HUES48 (cell line): Measurements from ENCODE around the gene TWIST1.

Experiments used
- H3K27ac ChIP-seq: one replicate; pipeline ENCODE4 v1.7.0; 2013; ENCODE audit warnings: low read depth, low read length, inconsistent platforms
- H3K27me3 ChIP-seq: 2 replicates; pipeline ENCODE4 v1.6.1; 2013; ENCODE audit warnings: mild to moderate bottlenecking, low read length; ENCODE audit not compliant: control insufficient read depth, insufficient read depth
- H3K36me3 ChIP-seq: 2 replicates; pipeline ENCODE4 v1.6.1; 2013; ENCODE audit warnings: low read length; ENCODE audit not compliant: control insufficient read depth, insufficient read depth
- H3K4me1 ChIP-seq: 2 replicates; pipeline ENCODE4 v1.6.1; 2013; ENCODE audit warnings: mild to moderate bottlenecking, low read length; ENCODE audit not compliant: control insufficient read depth, insufficient read depth
- H3K4me3 ChIP-seq: 2 replicates; pipeline ENCODE4 v1.5.1; 2013; ENCODE audit warnings: mild to moderate bottlenecking, low read depth, low read length
- H3K9ac ChIP-seq: 2 replicates; pipeline ENCODE4 v1.6.1; 2013; ENCODE audit warnings: mild to moderate bottlenecking, low read depth, low read length, moderate library complexity
- H3K9me3 ChIP-seq: 2 replicates; pipeline ENCODE4 v1.6.1; 2013; ENCODE audit warnings: low read length; ENCODE audit not compliant: control insufficient read depth, insufficient read depth

The TWIST1 gene

DNA sequence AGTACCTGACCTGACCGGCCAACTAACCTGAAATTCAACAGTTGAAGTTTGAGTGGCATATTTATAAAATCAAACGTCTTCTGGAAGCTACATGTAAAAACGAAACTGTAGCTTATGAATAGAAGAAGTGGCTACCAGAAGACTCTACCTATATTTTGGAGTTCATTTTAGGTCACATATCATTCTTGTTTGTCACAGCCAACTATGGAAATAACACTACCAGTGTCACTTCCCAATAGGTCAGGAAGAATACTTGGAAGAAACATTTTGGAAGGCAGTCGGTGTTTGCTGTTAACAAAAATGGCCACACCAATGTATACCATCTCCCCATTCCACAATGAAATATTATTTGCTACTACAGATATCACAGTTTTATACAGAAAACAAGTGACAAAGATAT is 12.6 kb downstream of the TWIST1 start:
- peaks cover 49% of the 10 kb centered on the region for H3K4me1 ChIP-seq
- no peak overlapping the region for H3K9ac ChIP-seq
- H3K27me3 ChIP-seq = peaks cover 82% of the 10 kb centered on the region
- H3K4me3 ChIP-seq = no peak overlapping the region
- no peaks in the 10 kb centered on the region for H3K36me3 ChIP-seq
- no peak overlapping the region for H3K27ac ChIP-seq
- no peaks in the 10 kb centered on the region for H3K9me3 ChIP-seq

DNA sequence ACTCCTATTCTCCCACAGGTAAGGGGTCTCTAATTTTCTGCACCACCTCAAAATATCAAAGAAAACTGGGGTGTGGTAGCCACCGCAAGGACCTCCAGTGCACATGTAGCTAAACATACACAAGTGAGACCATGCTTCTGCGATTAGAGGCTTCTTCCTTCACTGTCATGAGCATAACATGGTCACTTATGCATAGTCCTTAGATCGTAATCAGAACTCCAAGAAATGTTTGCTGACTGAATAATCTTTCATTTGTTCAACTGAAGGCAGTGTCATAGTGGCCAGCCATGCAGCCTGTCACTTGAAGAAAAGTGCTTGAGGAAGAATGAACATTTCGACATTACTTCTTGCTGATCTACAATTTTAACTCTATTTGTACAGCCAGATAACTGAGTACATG is 14.6 kb downstream of the TWIST1 start:
- Histone ChIP-seq H3K36me3 (no peaks in the 10 kb centered on the region), H3K9ac (no peak overlapping the region), H3K4me3 (no peak overlapping the region), H3K4me1 (peaks cover 40% of the 10 kb centered on the region), H3K27me3 (peaks cover 63% of the 10 kb centered on the region), H3K9me3 (no peaks in the 10 kb centered on the region), H3K27ac (no peak overlapping the region)

DNA sequence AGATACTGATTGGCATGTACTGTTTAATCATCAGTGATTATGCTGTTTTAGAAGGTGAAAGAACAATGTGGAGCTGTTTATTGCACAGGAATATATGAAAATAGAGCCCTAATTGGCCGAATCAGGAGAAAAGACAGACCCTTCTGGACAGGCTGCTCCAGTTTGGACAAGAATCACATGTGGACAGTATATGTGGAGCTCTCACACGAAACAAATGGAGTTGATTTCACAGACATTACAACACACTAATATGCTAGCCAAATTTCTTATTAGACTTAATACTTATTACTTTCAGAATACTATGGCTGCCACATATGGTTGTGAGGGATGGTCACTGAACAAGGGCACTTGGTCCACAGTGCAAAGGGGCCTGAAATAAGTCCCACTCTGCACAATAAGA is 15.5 kb downstream of the TWIST1 start:
- Histone ChIP-seq H3K36me3 (no peaks in the 10 kb centered on the region), H3K4me3 (no peak overlapping the region), H3K4me1 (peaks cover 32% of the 10 kb centered on the region), H3K27me3 (peaks cover 53% of the 10 kb centered on the region), H3K9me3 (no peaks in the 10 kb centered on the region), H3K9ac (no peak overlapping the region), H3K27ac (no peak overlapping the region)

DNA sequence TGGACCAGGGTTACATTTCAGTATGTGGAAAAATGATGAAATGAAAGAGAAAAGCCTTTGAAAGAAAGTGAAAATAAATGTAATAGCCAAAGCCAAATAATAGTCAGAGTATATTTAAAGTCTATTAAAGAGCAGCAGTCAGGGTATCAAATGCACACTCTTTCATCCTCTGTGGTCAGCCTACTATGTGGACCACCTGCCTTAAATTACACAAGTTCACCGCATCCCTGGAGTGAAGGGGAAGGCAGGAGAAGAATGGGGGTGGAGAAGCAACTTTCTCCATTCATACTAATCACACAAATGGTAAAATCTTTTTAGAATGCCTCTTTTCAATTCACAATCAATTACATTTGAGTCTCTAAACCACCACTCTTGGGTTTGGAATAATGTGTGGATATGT is 16.0 kb downstream of the TWIST1 start:
- peaks cover 28% of the 10 kb centered on the region for H3K4me1 ChIP-seq

DNA sequence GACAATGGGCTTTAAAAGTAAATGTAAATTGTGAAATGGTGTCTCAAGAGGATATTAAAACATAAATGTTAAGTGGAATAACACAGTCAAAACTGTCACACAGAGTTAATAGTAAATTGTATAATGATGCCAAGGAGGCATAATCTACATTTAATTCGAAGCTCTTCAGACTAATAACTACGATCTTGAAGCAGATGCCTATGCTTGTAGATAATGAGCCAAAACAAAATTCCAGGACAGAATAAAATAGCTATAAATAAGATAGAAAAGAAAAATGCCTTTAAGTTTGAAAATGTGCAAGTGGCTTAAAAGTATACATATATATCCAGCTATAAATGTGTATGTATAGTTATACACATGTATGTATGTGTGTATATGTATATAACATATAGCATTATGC is 17.5 kb downstream of the TWIST1 start:
- Histone ChIP-seq H3K36me3 (no peaks in the 10 kb centered on the region), H3K9me3 (no peaks in the 10 kb centered on the region), H3K27me3 (peaks cover 33% of the 10 kb centered on the region), H3K4me1 (peaks cover 27% of the 10 kb centered on the region; the same call in 1 of the 2 replicates), H3K9ac (no peak overlapping the region), H3K27ac (no peak overlapping the region), H3K4me3 (no peak overlapping the region)

More for the DNA sequence above, 16.0 kb downstream of the TWIST1 start:
- Histone ChIP-seq H3K9ac (no peak overlapping the region), H3K36me3 (no peaks in the 10 kb centered on the region), H3K27ac (no peak overlapping the region), H3K9me3 (no peaks in the 10 kb centered on the region), H3K27me3 (peaks cover 49% of the 10 kb centered on the region), H3K4me3 (no peak overlapping the region)

DNA sequence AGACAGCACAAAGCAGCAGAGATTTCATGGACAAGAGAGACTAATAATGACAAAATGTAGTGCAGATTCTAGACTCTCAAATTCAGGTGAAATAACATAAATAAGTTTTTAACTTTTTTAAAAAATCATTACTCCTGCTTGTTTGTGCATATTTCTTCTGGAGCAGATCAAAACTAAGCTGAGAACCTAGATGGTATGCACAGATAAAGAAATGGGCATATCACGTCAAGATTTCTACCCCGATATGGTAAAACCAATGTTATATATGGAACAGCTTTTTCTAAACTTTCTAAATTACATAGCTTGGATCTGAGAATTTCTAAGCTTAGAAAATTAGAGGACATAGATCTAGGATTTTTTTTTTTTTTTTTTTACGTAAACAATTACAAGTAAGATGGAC is 18.2 kb downstream of the TWIST1 start:
- Histone ChIP-seq H3K36me3 (no peaks in the 10 kb centered on the region), H3K4me1 (peaks cover 34% of the 10 kb centered on the region; the same call in 1 of the 2 replicates), H3K9me3 (no peaks in the 10 kb centered on the region), H3K9ac (no peak overlapping the region), H3K4me3 (no peak overlapping the region), H3K27ac (no peak overlapping the region), H3K27me3 (peaks cover 26% of the 10 kb centered on the region)

DNA sequence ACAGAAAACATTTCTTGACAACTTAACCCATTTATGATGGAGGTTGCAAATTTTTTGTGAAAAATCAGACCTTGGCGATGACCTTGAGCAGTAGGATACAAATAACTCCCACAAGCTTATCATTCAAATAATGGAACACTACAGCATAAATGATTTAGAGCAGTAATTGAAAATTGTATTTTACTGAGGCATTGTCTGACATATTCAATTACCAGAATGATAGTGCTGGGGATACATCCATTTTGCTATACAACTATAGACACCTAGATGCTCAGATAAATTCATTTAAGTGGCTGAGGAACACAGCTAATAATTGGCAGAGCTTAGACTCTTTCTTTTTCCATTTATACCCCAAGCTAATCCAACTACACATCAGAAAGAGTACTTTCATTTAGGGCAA is 18.9 kb downstream of the TWIST1 start:
- peaks cover 34% of the 10 kb centered on the region; the same call in 1 of the 2 replicates for H3K4me1 ChIP-seq
- H3K27me3 ChIP-seq = peaks cover 21% of the 10 kb centered on the region
- H3K4me3 ChIP-seq = no peak overlapping the region
- H3K27ac ChIP-seq = no peak overlapping the region
- no peak overlapping the region for H3K9ac ChIP-seq
- no peaks in the 10 kb centered on the region for H3K9me3 ChIP-seq
- H3K36me3 ChIP-seq = no peaks in the 10 kb centered on the region

DNA sequence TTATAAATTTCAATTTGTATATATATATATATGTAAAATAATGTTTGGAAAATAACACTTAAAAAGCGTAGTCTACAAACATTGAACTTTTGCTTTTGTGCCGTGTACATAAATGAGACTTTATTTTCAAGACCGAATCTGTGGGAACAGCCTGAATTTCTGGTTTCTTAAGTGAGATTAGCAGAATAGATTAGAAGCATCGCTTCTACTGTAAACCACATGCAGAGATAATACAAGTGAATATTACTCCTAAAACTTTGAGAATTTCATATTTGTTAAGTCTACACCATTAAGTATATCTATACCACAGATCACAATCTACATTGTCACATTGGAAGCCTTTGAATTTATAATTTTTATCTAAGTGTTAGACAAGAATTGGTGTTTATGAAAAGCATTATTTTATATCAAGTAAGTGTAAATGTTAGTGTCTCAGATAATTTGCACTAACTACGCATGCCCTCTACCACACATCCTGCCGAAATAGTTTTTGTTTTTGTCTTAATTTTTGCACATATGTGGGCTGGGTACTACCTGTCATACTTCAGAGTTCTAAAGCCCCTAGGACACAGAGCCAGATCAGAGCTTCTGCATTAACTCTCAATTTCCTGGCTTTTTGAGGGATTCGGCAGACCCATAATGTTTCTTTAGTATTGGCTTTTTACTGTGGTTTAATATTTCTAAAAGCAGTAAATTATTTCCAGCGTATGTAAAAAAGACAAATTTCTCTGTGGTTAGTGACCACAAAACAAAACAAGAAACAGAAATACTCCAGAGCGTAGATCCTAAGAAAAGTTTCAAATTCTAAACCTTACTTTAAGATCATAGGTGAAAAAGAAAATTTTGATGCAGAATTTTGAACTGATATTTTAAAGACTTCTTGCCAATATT is 20.0 kb downstream of the TWIST1 start:
- H3K27ac ChIP-seq = no peak overlapping the region
- H3K9ac ChIP-seq = no peak overlapping the region

DNA sequence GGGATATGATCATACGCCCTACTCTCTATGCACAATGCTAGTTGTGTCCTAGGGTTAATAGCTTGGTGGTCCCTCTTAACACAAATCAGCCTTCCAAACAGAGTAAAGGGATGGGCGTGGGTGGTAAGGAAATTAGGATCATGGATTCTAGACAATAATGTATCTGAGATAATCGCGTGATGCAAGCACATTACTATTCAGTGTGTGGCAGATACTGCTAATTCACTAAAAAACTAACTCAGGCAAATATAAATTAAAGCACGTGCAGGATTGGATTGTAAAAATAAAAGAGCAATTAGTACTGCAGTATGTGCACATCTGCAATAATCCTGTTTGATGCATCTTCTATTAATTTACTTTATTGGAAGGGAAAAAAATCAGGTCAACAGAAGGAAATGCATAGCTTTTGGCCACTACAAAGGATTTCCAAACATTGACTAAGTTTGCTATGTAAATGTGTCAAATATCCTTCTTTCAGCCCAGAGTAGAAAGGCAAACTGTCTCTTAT is 22.0 kb downstream of the TWIST1 start:
- Histone ChIP-seq H3K9me3 (no peaks in the 10 kb centered on the region), H3K4me1 (peaks cover 30% of the 10 kb centered on the region; the same call in 1 of the 2 replicates), H3K9ac (no peak overlapping the region), H3K27ac (no peak overlapping the region), H3K4me3 (no peak overlapping the region), H3K36me3 (no peaks in the 10 kb centered on the region), H3K27me3 (no peaks in the 10 kb centered on the region)

More for the DNA sequence above, 20.0 kb downstream of the TWIST1 start:
- no peaks in the 10 kb centered on the region for H3K36me3 ChIP-seq
- H3K4me1 ChIP-seq = peaks cover 34% of the 10 kb centered on the region; the same call in 1 of the 2 replicates
- H3K4me3 ChIP-seq = no peak overlapping the region
- H3K9me3 ChIP-seq = no peaks in the 10 kb centered on the region
- peaks cover 11% of the 10 kb centered on the region for H3K27me3 ChIP-seq

DNA sequence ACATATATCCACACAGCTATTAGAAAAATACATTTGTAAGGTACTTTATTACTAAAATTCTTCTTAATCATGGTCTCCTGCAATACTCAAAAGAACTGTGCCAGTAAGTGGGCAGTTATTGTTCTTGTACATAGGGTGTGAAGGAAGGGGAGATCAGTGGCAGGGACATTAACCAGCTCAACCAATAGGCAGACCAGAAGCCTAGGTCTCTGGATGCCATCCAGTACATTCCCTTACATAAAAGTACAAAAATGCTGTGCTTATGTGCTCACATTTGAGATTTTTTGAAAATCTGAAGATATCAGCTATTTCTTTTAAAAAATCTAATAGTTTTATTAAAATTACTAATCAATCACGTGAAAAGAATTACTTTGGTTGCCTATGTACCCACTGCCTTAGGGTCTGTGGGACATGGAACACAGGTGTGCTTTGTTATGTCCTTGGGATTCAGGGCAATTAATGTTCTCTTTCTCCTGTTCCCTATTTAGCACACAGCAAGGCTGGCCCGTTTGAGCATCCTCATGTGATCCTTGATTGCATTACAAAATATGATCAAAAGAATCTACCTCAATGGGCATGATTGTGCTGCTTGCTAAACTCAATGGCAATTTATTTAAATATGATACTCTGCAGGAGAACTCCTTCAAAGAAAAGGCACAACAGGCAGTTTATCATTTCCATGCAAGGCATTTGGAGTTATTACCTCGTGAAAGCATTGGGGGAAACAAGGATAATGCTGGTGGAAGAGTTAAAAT is 22.7 kb downstream of the TWIST1 start:
- Histone ChIP-seq H3K9ac (no peak overlapping the region), H3K4me3 (no peak overlapping the region), H3K36me3 (no peaks in the 10 kb centered on the region)

DNA sequence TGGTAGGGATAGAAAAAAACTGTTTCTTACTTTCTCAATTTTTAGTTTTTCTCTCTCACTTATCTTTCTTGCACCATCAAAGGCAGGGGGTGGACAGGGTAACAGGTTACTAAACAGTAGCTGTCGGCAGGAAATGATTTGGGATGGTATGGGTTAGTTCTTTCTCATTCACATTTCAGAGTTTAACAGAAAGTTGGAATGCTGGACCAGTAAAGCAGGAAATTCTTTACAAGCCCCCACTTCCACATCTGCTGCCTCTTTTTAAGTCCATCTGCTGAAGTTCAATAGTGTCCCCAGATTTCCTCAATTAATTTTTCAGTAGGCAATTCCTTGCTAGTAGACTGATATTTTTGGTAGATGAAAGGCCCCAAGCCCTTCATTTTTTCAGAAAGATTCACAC is 23.3 kb downstream of the TWIST1 start:
- Histone ChIP-seq H3K4me1 (peaks cover 20% of the 10 kb centered on the region; the same call in 1 of the 2 replicates), H3K27ac (no peak overlapping the region), H3K9ac (no peak overlapping the region)

More for the DNA sequence above, 22.7 kb downstream of the TWIST1 start:
- no peak overlapping the region for H3K27ac ChIP-seq
- peaks cover 23% of the 10 kb centered on the region; the same call in 1 of the 2 replicates for H3K4me1 ChIP-seq
- no peaks in the 10 kb centered on the region for H3K9me3 ChIP-seq
- H3K27me3 ChIP-seq = no peaks in the 10 kb centered on the region

More for the DNA sequence above, 23.3 kb downstream of the TWIST1 start:
- Histone ChIP-seq H3K4me3 (no peak overlapping the region), H3K36me3 (no peaks in the 10 kb centered on the region), H3K9me3 (no peaks in the 10 kb centered on the region), H3K27me3 (no peaks in the 10 kb centered on the region)
